ENCODE data around the gene TMEM150A. TPM values are rescaled to one million over a fixed set of nuclear protein-coding genes. Genes with fewer than 3 reads are reported as not detected.

Gene TMEM150A
- total RNA-seq, 4 donors from 2014 or later, result 8.9 to 25.2 (median 21.9) TPM

DNA sequence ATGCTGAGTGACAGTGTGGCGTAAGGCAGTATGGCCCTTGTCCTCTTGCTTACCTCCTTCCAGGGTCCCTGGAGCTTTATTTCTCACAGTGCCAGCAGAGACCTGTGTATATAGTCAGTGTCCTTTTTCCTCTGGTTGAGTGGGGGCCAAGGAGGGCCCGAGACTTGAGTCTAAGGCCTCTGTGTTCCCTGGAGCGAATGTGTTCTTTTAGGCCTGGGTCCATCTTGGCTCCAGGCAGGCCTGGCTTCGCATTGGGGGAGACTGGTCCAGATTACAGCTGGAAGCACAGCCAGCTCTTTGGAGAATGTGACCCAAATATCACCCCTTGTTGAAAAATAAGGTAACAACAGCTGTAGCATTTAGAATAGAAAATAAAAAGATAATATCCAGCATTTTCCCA is 13.3 kb downstream of the TMEM150A start:
- 79 to 88% methylated on average over 4 of the region's 4 CpGs for WGBS, 2 donors
- no peak for TF ChIP-seq POLR2A (IDR thresholded peaks at IDR 0.05)
- TF ChIP-seq, protein P1, sequence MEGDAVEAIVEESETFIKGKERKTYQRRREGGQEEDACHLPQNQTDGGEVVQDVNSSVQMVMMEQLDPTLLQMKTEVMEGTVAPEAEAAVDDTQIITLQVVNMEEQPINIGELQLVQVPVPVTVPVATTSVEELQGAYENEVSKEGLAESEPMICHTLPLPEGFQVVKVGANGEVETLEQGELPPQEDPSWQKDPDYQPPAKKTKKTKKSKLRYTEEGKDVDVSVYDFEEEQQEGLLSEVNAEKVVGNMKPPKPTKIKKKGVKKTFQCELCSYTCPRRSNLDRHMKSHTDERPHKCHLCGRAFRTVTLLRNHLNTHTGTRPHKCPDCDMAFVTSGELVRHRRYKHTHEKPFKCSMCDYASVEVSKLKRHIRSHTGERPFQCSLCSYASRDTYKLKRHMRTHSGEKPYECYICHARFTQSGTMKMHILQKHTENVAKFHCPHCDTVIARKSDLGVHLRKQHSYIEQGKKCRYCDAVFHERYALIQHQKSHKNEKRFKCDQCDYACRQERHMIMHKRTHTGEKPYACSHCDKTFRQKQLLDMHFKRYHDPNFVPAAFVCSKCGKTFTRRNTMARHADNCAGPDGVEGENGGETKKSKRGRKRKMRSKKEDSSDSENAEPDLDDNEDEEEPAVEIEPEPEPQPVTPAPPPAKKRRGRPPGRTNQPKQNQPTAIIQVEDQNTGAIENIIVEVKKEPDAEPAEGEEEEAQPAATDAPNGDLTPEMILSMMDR (IDR thresholded peaks at IDR 0.05), result no peak
- Histone ChIP-seq H3K4me3 (replicated peaks in 1 of 3) (no peak overlapping the region), H3K4me1 (peaks cover 21 to 80% of the 10 kb centered on the region in 2 donors), H3K27me3 (no peaks in the 10 kb centered on the region), H3K27ac (peak overlapping the region; percentile 2 to 88 (median 73)), H3K36me3 (no peaks in the 10 kb centered on the region), H3K9me3 (no peaks in the 10 kb centered on the region)
- intact Hi-C loops (cut with DNase I), result no loop called here
- no peak for DNase-seq

DNA sequence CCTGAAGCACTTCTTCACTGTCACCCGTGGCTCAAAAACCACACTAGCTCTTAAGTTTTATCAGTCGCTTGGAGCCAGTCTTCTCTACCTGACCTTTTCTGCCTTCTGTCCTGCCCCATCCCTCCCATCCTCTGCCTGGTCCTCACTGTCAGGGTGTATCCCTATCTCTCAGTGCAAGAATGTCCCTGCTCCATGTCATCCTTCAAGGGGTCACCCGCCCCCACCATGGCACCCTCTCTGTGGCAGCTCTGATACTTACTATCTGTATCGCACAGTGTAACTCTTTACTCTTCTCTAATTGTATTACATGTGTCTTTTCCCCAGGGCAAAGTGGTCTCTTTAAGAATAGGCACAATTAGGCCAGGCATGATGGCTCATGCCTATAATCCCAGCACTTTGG is 13.9 kb downstream of the TMEM150A start:
- Histone ChIP-seq H3K4me3 (replicated peaks in 1 of 3) (no peak overlapping the region), H3K9me3 (no peaks in the 10 kb centered on the region), H3K4me1 (peaks cover 19 to 82% of the 10 kb centered on the region in 2 donors), H3K36me3 (no peaks in the 10 kb centered on the region), H3K27me3 (no peaks in the 10 kb centered on the region), H3K27ac (peak overlapping the region; percentile 2 to 88 (median 73))
- DNase-seq, result no peak
- intact Hi-C loops (cut with DNase I), result no loop called here
- WGBS, 2 donors, result 74 to 79% methylated on average over 4 of the region's 4 CpGs
- TF ChIP-seq POLR2A (IDR thresholded peaks at IDR 0.05), result no peak
- TF ChIP-seq, protein P1 (IDR thresholded peaks at IDR 0.05), result no peak

DNA sequence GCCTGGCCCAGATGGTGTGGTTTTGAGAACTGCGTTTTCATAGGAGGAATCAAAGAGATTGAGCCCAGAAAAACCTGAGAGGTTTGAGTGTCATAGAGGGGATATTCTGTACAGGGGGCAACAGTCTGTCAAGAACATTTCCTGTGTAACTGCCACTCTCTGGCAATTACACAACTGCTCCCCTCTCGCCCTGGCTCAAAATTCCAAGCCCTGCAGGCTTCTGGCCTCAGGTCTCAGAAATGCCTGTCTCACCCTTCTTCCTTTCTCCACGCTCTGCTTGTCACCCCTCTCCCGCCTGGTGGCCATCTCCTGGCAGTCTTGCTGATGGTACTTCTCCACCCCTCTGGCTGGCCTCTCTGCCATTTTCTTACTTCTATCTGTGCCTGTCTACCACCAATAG is 14.3 kb downstream of the TMEM150A start:
- Histone ChIP-seq H3K4me1 (peaks cover 19 to 84% of the 10 kb centered on the region in 2 donors), H3K27me3 (no peaks in the 10 kb centered on the region), H3K9me3 (no peaks in the 10 kb centered on the region), H3K27ac (peak overlapping the region; percentile 40 to 88 (median 73)), H3K36me3 (no peaks in the 10 kb centered on the region), H3K4me3 (replicated peaks in 1 of 3) (no peak overlapping the region)
- no peak for DNase-seq
- TF ChIP-seq, protein P1 (IDR thresholded peaks at IDR 0.05), result no peak
- no peak for TF ChIP-seq POLR2A (IDR thresholded peaks at IDR 0.05)
- intact Hi-C loops (cut with DNase I), result no loop called here
- 68 to 85% methylated on average over 4 of the region's 4 CpGs for WGBS, 2 donors

DNA sequence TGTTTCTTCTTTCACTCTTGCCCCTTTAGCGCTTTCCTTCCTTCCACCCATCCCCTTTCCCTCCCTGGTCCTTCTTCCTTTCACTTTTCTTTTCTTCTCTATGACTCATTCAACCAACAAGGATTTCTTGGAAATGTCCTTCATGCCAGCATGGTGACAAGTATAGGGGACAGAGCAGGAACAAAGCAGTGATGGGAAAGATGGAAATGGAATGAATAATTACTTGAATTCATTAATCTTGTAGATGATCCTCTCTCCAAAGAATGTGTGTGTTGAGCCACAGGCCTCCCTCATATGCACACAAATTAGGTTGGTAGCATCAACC is 16.8 kb downstream of the TMEM150A start:
- WGBS, 2 donors, result 69 to 88% methylated on average over 1 of the region's 1 CpG
- peaks cover 12 to 69% of the 10 kb centered on the region in 2 donors for H3K4me1 ChIP-seq
- H3K27me3 ChIP-seq, result no peaks in the 10 kb centered on the region
- no peaks in the 10 kb centered on the region for H3K9me3 ChIP-seq
- peak overlapping the region; percentile 80 to 92 (median 83) for H3K27ac ChIP-seq
- no peak for DNase-seq
- H3K36me3 ChIP-seq, result peaks cover 5 to 6% of the 10 kb centered on the region in 2 donors
- H3K4me3 ChIP-seq (replicated peaks in 1 of 3), result no peak overlapping the region
- TF ChIP-seq, protein P1 (IDR thresholded peaks at IDR 0.05), result no peak
- TF ChIP-seq POLR2A (IDR thresholded peaks at IDR 0.05), result no peak
- intact Hi-C loops (cut with DNase I), result no loop called here

DNA sequence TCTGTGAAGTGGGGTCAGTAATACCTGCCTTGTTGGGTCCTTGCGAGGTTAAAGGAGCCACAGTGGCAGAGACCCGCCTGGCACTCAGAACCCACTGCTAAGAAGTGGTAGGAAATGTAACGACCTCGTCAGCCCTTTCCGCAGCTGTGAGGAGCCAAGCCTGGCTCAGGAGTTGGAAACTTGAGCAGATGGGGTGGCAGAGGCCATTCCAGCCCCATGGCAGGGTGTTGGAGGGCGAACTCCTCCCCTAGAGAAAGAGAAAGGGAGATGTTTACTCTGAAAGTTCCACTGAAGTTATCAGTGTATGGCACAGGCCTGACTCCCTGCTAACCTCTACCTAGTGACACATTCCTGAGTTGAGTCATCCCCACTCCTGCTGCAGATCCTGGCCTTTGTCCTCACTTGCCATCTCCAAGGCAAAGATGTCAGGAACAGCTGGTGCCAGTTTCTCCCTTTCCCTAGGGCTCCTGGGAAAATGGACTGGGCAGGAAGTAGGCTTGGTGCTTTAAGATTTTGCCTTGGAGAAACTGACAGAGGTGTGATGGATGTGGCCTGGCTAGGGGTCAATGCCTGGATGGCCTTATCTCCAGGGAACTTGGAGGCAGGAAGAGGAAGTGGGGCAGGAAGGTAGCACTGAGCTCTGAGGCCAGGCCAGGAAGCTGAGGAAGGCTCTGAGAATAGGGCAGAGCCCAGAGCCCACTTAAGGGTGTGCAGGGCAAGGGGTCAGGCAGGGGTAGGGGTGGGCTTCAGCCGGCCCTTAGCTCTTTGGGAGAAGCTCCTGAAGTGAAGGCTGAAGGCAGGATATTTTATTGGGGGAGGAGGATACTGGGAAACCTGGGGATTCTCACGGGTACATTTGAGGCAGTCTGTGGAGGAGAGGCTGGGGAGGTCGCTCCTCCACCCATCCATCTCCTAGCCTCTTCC is 17.4 kb downstream of the TMEM150A start:
- DNase-seq, result peak in 1 of 2 donors; percentile 39
- peak overlapping the region in 2 of 3 donors; percentile 15 to 43 for H3K4me3 ChIP-seq (replicated peaks in 1 of 3)
- H3K9me3 ChIP-seq, result no peaks in the 10 kb centered on the region
- H3K4me1 ChIP-seq, result peaks cover 6 to 67% of the 10 kb centered on the region in 2 donors
- H3K27ac ChIP-seq, result peak overlapping the region; percentile 80 to 92 (median 83)
- 38 to 66% methylated on average over 9 of the region's 9 CpGs for WGBS, 2 donors
- no peaks in the 10 kb centered on the region for H3K27me3 ChIP-seq
- no peak for TF ChIP-seq POLR2A (IDR thresholded peaks at IDR 0.05)
- TF ChIP-seq, protein P1 (IDR thresholded peaks at IDR 0.05), result no peak
- intact Hi-C loops (cut with DNase I), result no loop called here
- peaks cover 5 to 6% of the 10 kb centered on the region in 2 donors for H3K36me3 ChIP-seq
